Renal cortical epithelial cell (primary cell): ENCODE measurements around the gene PRKAG2. TPM values are rescaled to one million over a fixed set of nuclear protein-coding genes. Genes with fewer than 3 reads are reported as not detected.
"Not testable (repeated sequence)": the region's sequence is repeated elsewhere in the genome, so short reads cannot be mapped to it uniquely, and the experiment has no call there.

ENCODE experiments used
- DNase-seq: peaks from one replicate; pipeline ENCODE4 v3.0.0-alpha.2; 2011; ENCODE audit warnings: low read depth
- total RNA-seq: library from RNA; depleted of rRNA; stranded (reverse); fragments of >200 nt; gene quantifications from 2 replicates; pipeline ENCODE4 v1.2.3, GENCODE V29; 2014

Gene PRKAG2
- total RNA-seq, result 45.0 and 45.5 TPM in 2 replicates

DNA sequence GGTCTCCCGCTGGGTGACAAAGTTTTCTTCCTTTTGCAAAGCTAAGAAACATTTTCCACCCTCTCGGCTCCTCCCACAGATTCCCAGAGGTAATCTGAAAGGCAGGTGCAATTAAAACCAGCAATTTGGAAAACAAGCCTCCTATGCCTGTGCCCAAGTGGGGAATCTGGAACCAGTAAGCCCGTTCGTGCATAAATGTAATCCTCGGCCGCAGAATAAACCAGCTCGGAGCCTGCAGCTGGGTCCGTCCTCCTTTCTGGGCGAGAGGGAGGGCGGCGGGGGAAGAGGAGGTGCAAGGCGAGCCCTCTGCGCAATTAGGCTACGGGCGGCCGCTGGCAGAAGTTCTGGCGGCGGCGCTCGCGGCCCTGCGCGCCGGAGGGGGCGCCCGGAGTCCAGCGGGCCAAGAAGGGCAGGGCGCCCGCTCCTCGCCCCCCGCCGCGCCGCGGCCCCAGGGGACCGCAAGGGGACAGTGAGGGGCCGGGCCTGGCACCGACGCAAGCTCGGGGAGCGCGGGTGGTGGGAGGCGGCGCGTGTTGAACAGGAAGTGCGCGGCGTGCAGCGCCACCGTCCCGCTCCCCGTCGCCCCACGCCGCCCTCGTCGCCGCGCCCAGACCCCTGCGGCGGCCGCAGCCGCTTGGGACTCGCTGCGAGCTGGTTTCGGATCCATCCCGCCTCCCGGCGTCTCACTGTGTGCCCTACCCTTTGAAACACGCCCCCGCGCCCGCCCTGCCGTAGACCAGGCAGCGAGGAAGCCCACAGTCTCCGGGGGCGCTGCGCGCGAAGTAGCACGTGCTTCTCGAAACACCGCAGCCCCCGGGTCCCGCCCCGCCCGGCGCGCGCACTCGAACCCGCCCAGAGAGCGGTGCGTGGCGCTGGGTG lies at the start of gene PRKAG2:
PRKAG2 (minus strand) TSS at position 217 of the 879 bp plus-strand sequence. CDS start 495 bp downstream, outside the sequence.
- DNase-seq, result no peak

GRCh38 chr7:151926336-151926712 lies 49.4 kb upstream of the PRKAG2 start:
- no peak for DNase-seq

GRCh38 chr7:151925446-151926335 lies 48.8 kb upstream of the PRKAG2 start:
- DNase-seq, result no peak

DNA sequence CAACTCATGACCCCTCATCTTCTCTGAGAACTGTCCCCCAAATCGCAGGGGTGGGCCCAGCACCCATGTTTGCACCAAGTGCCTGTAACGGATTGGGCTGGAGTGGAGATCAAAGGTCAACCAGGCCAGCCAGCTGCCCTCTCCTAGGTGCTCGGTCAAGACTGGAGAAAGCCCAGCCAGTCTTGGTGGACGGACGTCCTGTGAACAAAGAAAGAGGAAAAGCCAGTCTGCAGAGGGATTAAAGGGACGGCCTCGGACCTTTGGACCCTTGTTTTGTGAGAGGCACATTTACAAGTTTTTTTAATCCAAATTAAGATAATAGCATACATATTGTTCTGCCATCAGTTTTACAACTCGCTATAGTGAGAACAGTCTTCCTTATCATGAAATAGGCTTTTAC lies 47.6 kb upstream of the PRKAG2 start:
- DNase-seq, result no peak

DNA sequence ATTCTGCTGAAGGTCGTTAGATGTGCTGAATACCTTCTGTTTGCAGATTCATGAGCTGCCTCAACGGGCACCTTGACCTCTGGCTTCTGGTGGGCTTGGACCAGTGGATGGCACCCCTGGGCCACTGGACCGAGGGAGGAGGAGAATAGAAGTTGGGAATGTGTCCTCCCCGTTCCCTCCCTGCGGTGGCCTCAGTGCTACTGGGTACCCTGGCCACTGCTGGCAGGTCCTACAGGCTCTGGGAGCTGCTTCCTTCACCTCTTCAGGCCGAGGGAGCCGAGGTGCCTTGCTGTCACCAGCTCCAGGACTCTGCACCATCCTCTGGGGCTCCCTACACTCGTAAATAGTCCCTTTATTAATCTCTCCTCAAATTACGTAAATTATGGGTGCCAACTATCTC lies 47.1 kb upstream of the PRKAG2 start:
- no peak for DNase-seq

- DNase-seq, result no peak
These were observed 46.4 kb upstream of the PRKAG2 start for GRCh38 chr7:151923097-151923876.

- no peak for DNase-seq
These were observed 44.5 kb upstream of the PRKAG2 start for GRCh38 chr7:151921451-151921850.

- no peak for DNase-seq
These were observed 43.6 kb upstream of the PRKAG2 start for GRCh38 chr7:151920488-151920887.

DNA sequence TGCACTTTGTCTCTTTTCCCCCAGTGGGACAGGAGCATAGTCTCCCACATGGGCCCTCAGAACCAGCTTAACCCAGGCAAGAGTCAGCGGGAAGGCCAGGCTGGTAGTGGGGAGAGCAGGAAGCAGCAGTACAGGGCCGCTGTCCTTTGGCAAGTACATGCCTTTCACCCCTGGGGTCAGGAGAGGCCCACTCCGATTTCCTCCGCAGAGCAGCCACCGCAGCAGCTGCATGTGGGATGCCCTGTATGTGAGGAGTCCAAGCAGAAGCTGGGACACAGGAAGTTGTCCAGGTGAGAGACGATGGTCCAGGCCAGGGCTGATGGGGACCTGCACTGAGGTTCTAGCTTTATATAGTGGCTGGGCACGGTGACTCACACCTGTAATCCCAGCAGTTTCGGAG lies 42.7 kb upstream of the PRKAG2 start:
- no peak for DNase-seq

GRCh38 chr7:151918510-151918843 lies 41.6 kb upstream of the PRKAG2 start:
- DNase-seq, result no peak

GRCh38 chr7:151917791-151918509 lies 41.0 kb upstream of the PRKAG2 start:
- DNase-seq, result no peak

GRCh38 chr7:151914051-151914450 lies 37.1 kb upstream of the PRKAG2 start:
- DNase-seq, result no peak

GRCh38 chr7:151910655-151911054 lies 33.7 kb upstream of the PRKAG2 start:
- DNase-seq, result not testable (repeated sequence)

GRCh38 chr7:151907115-151907514 lies 30.2 kb upstream of the PRKAG2 start:
- not testable (repeated sequence) for DNase-seq

DNA sequence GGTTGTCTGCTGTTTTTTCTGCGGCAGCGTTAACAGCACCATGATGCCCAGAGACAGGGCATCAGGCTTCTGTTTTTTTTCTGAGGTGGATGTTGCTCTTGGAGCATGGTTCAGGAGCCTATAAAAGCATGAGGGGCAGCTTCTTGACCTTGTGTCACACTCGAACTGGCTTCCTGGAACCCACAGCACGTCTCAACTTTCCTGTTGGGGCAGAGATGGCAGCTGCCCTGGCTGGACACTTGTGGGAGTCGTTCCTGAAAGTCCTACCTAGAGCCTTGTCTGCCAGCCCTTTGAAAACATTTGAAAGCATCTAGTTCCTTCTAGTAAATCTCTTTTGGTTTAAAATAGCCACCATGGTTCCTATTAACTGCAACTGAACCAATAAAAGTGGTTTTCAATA lies 28.9 kb upstream of the PRKAG2 start:
- no peak for DNase-seq

- DNase-seq, result no peak
These were observed 28.4 kb upstream of the PRKAG2 start for GRCh38 chr7:151905353-151905752.

- no peak for DNase-seq
These were observed 27.4 kb upstream of the PRKAG2 start for GRCh38 chr7:151904270-151904669.

GRCh38 chr7:151903249-151904032 lies 26.5 kb upstream of the PRKAG2 start:
- no peak for DNase-seq

- no peak for DNase-seq
These were observed 25.4 kb upstream of the PRKAG2 start for GRCh38 chr7:151902311-151902710.

GRCh38 chr7:151901828-151902227 lies 24.9 kb upstream of the PRKAG2 start:
- no peak for DNase-seq
